ENCODE measurements around the gene NDUFS8. TPM values are rescaled to one million over a fixed set of nuclear protein-coding genes. Genes with fewer than 3 reads are reported as not detected.

NDUFS8 gene
- polyA plus RNA-seq, 3 donors, result 62.9 to 141 (median 114) TPM

DNA sequence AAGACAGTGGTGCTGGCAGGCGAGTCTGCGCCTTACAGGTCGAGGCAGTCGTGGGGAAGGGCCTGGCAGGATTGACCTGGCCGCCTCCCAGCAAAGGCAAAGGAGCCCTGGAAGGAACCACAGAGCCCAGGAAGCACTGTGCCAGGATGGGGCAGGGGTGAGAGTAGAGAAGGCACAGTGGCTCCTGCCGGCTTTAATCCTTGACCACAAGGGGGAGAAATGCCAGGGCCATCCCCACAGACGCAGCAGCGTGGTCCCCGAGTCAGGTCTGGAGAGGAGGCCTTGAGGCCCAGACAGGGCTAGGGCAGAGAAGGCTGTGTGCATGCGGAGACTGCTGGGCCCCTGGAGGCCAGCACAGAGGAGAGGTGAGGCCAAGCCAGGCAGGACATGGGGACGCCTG, 9.9 kb upstream of the NDUFS8 start:
- H3K9me3 ChIP-seq (replicated peaks in 1 of 2; ENCODE audit: control insufficient read depth in 1 of 2, insufficient read depth in 1 of 2, low read length in 2 of 2), result no peaks in the 10 kb centered on the region
- H4K20me1 ChIP-seq (ENCODE audit: insufficient read depth, low read length), result peaks cover 66% of the 10 kb centered on the region
- H2AFZ ChIP-seq (ENCODE audit: insufficient read depth, low read depth, low read length, poor library complexity, severe bottlenecking), result no peak overlapping the region
- no peaks in the 10 kb centered on the region for H3K4me1 ChIP-seq (ENCODE audit: control insufficient read depth in 1 of 2, insufficient read depth in 2 of 2, low read length in 2 of 2)
- no peak overlapping the region for H3K27ac ChIP-seq (ENCODE audit: low read depth in 1 of 2, low read length in 2 of 2)
- Mint-ChIP-seq H3K27me3 (ENCODE audit: low read depth in 3 of 3) (peaks cover 0 to 3% (median 2%) of the 10 kb centered on the region in 3 donors), H3K9me3 (no peaks in the 10 kb centered on the region), H3K4me1 (peaks cover 7% of the 10 kb centered on the region), H3K36me3 (peaks cover 66 to 93% of the 10 kb centered on the region in 2 donors), H3K4me3 (no peak overlapping the region), H3K27ac (peak overlapping the region in 3 of 7 donors; percentile 15 to 60 (median 44))
- DNase-seq, result no peak
- no peak overlapping the region for H3K4me3 ChIP-seq (replicated peaks in 1 of 3; ENCODE audit: low read depth in 2 of 3, low read length in 3 of 3)
- H3K9ac ChIP-seq (ENCODE audit: insufficient read depth, low read length, poor library complexity, severe bottlenecking), result no peak overlapping the region
- no peak for TF ChIP-seq CTCF (IDR thresholded peaks at IDR 0.05)
- 71% methylated on average over 11 of the region's 11 CpGs for WGBS (ENCODE audit: insufficient coverage)
- peaks cover 74 to 90% of the 10 kb centered on the region in 2 donors for H3K36me3 ChIP-seq (replicated peaks in 1 of 2; ENCODE audit: control insufficient read depth in 1 of 2, insufficient read depth in 2 of 2, low read length in 2 of 2)
- intact Hi-C loops (cut with micrococcal nuclease), result no loop called here
- peaks cover under 1% of the 10 kb centered on the region for H3K79me2 ChIP-seq (ENCODE audit: insufficient read depth, low read length)
- H3K4me2 ChIP-seq (replicated peaks; ENCODE audit: extremely low read depth, low read length, poor library complexity, severe bottlenecking), result no peak overlapping the region
- no peaks in the 10 kb centered on the region for H3K27me3 ChIP-seq (ENCODE audit: control insufficient read depth in 2 of 2, insufficient read depth in 2 of 2, low read length in 2 of 2)

DNA sequence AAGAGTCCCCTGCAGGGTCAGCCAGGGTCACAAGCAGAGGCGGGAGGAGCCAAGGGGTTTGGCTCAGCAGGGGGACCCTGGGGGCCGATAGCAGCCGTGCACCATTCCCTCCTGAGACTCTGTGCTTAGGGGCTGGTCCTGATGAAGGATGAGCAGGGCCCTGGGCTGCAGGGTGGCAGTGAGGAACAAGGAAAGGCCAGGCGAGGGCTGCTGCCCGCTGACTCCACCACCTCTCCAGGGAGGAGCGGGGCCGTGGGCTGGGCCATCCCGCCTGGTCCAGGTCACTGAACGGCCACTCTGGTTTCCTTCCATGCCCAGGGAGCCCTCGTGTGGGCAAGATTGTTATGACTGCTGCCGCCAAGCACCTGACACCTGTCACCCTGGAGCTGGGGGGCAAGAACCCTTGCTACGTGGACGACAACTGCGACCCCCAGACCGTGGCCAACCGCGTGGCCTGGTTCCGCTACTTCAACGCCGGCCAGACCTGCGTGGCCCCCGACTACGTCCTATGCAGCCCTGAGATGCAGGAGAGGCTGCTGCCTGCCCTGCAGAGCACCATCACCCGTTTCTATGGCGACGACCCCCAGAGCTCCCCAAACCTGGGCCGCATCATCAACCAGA, 9.2 kb upstream of the NDUFS8 start:
- H3K27me3 Mint-ChIP-seq (ENCODE audit: low read depth in 3 of 3), result peaks cover 0 to 3% (median 2%) of the 10 kb centered on the region in 3 donors
- peaks cover 4% of the 10 kb centered on the region for H3K4me1 Mint-ChIP-seq
- Histone ChIP-seq H3K9me3 (replicated peaks in 1 of 2; ENCODE audit: control insufficient read depth in 1 of 2, insufficient read depth in 1 of 2, low read length in 2 of 2) (no peaks in the 10 kb centered on the region), H3K36me3 (replicated peaks in 1 of 2; ENCODE audit: control insufficient read depth in 1 of 2, insufficient read depth in 2 of 2, low read length in 2 of 2) (peaks cover 80 to 90% of the 10 kb centered on the region in 2 donors), H3K4me3 (replicated peaks in 1 of 3; ENCODE audit: low read depth in 2 of 3, low read length in 3 of 3) (no peak overlapping the region), H3K27ac (ENCODE audit: low read depth in 1 of 2, low read length in 2 of 2) (no peak overlapping the region), H3K27me3 (ENCODE audit: control insufficient read depth in 2 of 2, insufficient read depth in 2 of 2, low read length in 2 of 2) (no peaks in the 10 kb centered on the region), H3K4me1 (ENCODE audit: control insufficient read depth in 1 of 2, insufficient read depth in 2 of 2, low read length in 2 of 2) (no peaks in the 10 kb centered on the region), H3K4me2 (replicated peaks; ENCODE audit: extremely low read depth, low read length, poor library complexity, severe bottlenecking) (no peak overlapping the region), H4K20me1 (ENCODE audit: insufficient read depth, low read length) (peaks cover 63% of the 10 kb centered on the region), H2AFZ (ENCODE audit: insufficient read depth, low read depth, low read length, poor library complexity, severe bottlenecking) (no peak overlapping the region), H3K9ac (ENCODE audit: insufficient read depth, low read length, poor library complexity, severe bottlenecking) (no peak overlapping the region), H3K79me2 (ENCODE audit: insufficient read depth, low read length) (no peaks in the 10 kb centered on the region)
- WGBS (ENCODE audit: insufficient coverage), result 93% methylated on average over 20 of the region's 27 CpGs
- intact Hi-C loops (cut with micrococcal nuclease), result no loop called here
- peaks cover 69 to 93% of the 10 kb centered on the region in 2 donors for H3K36me3 Mint-ChIP-seq
- no peak for DNase-seq
- no peak for TF ChIP-seq CTCF (IDR thresholded peaks at IDR 0.05)
- no peak overlapping the region for H3K4me3 Mint-ChIP-seq
- no peaks in the 10 kb centered on the region for H3K9me3 Mint-ChIP-seq
- H3K27ac Mint-ChIP-seq, result peak overlapping the region in 1 of 7 donors; percentile 37
